AG09319 (cell line): ENCODE measurements around the gene SURF6.

Experiments used
- DNase-seq: peaks from one replicate; pipeline ENCODE4 v3.0.0-alpha.2; 2010; ENCODE audit warnings: low read depth; ENCODE audit errors: extremely low read depth
- TF ChIP-seq, protein P1 (sequence below): IDR thresholded peaks from 2 replicates; pipeline ENCODE4 v1.5.1; 2011; ENCODE audit warnings: low read depth, mild to moderate bottlenecking, inconsistent platforms, low read length, moderate library complexity

SURF6 gene

DNA sequence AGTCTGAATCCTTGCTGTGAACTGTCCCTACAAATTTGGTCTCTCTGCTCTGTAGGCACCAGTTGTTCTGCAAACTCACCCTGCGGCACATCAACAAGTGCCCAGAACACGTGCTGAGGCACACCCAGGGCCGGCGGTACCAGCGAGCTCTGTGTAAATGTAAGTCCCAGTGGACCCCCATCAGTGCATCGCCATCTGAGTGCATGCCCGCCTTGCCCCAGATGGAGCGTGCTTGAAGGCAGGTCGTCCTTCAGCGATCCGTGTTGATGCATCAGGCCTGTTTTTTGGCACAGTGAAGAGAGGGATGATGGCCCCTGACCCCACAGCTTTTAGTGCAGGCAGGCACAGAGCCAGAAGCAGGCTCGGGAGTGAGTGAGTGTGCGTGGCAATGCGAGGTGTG, 21.7 kb upstream of the SURF6 start:
- TF ChIP-seq, protein P1, sequence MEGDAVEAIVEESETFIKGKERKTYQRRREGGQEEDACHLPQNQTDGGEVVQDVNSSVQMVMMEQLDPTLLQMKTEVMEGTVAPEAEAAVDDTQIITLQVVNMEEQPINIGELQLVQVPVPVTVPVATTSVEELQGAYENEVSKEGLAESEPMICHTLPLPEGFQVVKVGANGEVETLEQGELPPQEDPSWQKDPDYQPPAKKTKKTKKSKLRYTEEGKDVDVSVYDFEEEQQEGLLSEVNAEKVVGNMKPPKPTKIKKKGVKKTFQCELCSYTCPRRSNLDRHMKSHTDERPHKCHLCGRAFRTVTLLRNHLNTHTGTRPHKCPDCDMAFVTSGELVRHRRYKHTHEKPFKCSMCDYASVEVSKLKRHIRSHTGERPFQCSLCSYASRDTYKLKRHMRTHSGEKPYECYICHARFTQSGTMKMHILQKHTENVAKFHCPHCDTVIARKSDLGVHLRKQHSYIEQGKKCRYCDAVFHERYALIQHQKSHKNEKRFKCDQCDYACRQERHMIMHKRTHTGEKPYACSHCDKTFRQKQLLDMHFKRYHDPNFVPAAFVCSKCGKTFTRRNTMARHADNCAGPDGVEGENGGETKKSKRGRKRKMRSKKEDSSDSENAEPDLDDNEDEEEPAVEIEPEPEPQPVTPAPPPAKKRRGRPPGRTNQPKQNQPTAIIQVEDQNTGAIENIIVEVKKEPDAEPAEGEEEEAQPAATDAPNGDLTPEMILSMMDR = no peak
- no peak for DNase-seq

DNA sequence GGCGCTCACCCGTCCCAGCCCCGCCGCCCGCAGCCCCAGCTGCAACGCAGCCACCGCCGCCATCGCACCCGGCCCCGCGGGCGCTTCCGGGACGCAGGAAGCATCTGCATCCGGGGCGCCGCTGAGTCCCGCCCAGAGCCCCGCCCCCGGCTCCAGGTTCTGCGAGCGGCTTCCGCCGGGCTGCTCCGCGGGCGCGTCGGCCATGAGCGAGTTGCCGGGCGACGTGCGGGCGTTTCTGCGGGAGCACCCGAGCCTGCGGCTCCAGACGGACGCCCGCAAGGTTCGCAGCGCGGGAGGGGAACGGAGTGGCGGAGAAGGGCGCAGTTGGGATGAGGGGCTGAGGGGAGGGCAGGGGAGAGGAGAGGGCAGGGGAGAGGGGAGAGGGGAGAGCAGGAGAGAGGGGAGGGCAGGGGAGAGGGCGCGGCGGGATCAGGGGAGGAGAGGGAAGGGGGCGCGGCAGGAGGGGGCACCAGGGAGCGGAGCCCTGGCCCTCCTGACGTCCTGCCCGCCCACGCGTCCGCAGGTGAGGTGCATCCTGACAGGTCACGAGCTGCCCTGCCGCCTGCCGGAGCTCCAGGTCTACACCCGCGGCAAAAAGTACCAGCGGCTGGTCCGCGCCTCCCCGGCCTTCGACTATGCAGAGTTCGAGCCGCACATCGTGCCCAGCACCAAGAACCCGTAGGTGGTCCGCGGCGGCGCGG, 20.6 kb upstream of the SURF6 start, which contains the start of the genes SURF1 and SURF2:
Gene SURF1, minus strand, starts transcription at position 97 of the 701 bp plus-strand sequence. Its CDS starts 34 bp downstream, at position 63.
Gene SURF2, plus strand, starts transcription at position 160 of the 701 bp plus-strand sequence. Its CDS starts 43 bp downstream, at position 203.
- DNase-seq = no peak

GRCh38 chr9:133355881-133356357, 19.9 kb upstream of the SURF6 start:
- no peak for DNase-seq
- TF ChIP-seq, protein P1 = no peak

More for the DNA sequence above, 20.6 kb upstream of the SURF6 start, which contains the start of the genes SURF1 and SURF2:
- TF ChIP-seq, protein P1 = no peak

- no peak for DNase-seq
- TF ChIP-seq, protein P1 = no peak
Measured at GRCh38 chr9:133354766-133355165, 18.8 kb upstream of the SURF6 start.

DNA sequence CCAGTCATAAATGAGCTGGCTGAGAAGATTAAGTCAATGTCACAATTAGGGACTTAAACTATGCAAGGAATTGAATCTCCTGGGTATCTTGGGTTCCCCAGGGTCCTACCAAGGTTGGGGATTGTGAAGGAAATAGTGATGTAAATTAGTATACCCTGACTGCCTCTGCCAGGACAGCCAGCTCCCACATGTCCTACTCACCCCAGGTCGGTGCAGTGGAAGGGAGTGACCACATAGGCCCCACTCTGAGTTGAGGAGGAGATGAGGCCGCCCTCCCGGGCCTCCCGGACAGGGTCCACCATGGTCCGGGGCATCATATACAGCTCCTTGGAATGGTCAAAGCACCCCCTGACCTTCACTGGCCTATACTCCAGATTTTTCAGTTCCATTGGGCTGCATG, 17.6 kb upstream of the SURF6 start:
- TF ChIP-seq, protein P1 = no peak

DNA sequence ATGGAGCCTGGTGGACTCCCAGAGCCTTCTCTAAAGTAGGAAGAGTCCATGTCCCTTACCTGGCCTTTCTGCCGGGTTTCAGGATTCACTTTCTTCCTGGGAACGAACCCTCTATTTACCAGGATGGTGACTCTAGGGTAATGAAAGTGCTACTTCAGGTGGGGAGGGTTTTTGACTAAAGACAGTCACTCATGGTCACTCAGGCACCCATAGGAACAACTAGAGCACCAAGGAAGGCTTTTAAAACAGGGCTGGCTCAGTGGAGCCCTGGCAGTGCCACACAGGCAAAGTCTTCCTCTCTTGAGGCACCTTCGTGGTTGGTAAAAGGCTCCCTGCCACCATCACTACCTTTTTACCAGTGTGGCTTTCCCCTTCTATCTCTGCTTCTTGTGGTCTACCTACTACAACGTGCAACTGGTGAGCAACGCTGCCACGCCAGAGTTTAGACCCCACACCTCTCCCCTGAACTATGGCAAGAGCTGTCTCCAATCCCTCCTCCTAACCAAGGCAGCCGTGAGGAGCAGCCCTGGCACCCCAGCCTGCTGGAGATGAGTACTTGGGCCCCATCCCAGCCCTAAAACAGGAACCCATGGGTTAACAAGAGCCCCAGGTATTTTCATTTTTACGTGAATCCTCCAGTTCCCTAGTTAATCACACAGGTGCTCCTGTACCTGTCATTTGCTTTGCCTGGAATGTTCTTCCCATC, 16.8 kb upstream of the SURF6 start:
- TF ChIP-seq, protein P1 = no peak
- no peak for DNase-seq

More for the DNA sequence above, 17.6 kb upstream of the SURF6 start:
- DNase-seq = no peak
